ENCODE results near the gene OAS2.
"Not testable (repeated sequence)": the region's sequence is repeated elsewhere in the genome, so short reads cannot be mapped to it uniquely, and the experiment has no call there.

Gene OAS2

DNA sequence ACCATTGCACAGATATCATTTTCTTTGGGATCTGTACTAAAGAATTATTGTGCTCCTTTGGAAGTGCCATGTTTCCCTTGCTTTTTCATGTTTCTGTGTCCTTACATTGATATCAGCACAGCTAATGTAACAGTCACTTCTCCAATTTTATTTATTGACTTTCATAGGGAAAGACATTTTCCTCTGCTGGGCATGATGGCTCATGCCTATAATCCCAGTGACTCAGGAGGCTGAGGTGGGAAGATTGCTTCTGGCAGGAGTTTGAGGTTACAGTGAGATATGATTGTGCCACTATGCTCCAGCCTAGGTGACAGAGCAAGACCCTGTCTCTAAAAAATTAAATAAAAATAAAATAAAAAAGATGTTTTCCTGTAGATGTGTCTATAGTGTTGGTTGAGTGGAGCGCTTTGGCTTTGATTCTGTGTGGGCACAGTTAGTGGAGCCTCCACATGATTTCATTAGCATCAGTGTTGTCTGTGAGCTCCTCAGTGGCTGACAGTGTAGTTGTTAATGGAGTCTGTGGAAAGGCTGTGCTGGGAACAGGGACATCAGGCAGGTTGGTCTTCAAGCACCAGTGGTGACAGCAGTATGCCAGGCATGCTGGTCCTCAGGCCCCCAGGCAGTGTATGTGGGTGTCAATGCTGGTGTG, 7.4 kb downstream of the OAS2 start:
- no peak for DNase-seq (ENCODE audit: low read depth)

DNA sequence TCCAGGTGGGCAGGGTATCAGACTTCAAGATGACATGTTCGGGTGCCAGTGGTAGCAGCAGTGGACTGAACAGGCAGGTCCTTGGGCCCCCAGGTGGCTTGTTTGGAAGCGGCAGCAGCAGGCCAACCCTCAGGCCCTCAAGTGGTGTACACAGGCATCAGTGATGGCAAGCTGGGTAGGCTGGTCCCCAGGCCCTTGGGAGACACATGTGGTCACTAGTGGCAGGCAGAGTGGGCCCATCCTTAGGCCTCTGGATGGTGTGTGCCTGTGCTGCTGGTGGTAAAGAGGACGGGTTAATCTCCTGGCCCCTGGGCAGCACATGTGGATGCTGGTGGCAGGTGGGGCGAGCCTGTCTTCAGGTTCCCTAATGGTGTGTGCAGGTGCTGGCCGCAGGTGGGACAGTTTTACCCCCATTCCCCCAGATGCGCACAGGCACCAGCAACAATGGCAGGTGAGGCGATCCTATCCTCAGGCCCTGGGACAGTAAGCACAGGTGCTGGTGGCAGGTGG, 8.0 kb downstream of the OAS2 start:
- DNase-seq (ENCODE audit: low read depth) = no peak

DNA sequence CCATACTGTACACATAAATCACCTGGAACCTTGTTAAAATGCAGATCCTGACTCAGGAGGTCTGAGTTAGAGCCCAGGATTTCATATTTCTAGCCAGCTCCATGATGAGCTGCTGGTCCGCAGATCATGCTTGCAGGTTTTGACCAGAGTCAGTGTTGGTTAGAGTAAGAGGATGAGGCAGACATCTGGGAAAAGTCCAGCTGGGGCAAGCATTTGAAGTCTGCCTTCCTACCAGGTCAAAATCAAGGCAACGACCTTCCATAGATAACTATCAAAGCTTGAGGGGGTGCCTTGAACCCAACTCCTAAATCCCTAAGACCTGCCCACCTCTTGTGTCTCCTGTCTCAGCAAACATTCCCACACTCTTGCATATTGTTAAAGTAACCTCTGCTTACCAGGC, 9.2 kb downstream of the OAS2 start:
- no peak for DNase-seq (ENCODE audit: low read depth)

DNA sequence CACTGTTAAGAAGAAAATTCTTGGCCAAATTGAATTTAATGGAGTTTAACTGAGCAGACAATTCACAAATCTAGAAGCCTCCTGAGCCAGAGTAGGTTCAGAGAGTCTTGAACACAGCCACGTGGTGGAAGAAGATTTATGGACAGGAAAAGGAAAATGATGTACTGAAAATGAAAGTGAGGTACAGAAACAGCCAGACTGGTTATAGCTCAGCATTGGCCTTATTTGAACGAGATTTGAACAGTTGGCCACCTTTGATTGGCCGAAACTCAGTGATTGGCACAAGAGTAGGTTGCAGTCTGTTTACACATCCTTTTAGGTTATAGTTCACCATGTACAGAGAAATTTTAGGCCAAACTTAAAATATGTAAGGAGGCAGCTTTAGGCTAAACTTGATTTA, 9.9 kb downstream of the OAS2 start:
- DNase-seq (ENCODE audit: low read depth) = no peak

DNA sequence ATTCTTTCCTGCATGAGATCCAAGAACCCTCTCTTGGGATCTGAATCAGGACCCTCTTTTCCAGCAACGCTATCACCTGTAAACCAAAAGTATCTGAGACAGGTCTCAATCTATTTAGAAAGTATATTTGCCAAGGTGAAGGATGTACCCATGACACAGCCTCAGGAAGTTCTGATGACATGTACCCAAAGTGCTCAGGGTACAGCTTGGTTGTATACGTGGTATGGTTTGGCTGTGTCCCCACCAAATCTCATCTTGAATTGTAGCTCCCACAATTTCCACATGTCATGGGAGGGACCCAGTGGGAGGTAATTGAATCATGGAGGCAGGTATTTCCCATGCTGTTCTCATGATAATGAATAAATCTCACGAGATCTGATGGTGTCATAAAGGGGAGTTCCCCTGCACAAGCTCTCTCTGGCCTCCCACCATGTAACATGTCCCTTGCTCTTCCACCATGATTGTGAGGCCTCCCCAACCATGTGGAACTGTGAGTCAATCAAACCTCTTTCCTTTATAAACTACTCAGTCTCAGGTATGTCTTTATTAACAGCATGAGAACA, 10.6 kb downstream of the OAS2 start:
- DNase-seq (ENCODE audit: low read depth) = not testable (repeated sequence)

DNA sequence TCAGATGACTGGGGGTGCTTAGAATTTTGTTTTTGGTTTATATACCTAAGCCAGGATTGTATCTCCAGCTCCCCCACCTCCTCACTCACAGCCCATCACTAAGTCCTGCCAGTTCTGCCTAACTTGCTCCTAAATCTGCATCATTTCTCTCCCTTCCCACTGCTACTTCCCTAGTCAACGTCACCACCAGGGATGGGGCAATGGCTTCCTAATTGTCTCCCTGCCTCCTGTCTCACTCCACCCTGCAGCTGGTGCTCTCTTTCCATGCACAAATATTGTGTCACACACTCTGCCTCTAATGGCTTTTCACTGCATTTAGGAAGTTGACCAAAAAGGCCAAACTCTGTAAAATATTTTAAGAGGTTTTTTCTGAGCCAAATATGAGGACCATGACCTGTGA, 11.5 kb downstream of the OAS2 start:
- no peak for DNase-seq (ENCODE audit: low read depth)

DNA sequence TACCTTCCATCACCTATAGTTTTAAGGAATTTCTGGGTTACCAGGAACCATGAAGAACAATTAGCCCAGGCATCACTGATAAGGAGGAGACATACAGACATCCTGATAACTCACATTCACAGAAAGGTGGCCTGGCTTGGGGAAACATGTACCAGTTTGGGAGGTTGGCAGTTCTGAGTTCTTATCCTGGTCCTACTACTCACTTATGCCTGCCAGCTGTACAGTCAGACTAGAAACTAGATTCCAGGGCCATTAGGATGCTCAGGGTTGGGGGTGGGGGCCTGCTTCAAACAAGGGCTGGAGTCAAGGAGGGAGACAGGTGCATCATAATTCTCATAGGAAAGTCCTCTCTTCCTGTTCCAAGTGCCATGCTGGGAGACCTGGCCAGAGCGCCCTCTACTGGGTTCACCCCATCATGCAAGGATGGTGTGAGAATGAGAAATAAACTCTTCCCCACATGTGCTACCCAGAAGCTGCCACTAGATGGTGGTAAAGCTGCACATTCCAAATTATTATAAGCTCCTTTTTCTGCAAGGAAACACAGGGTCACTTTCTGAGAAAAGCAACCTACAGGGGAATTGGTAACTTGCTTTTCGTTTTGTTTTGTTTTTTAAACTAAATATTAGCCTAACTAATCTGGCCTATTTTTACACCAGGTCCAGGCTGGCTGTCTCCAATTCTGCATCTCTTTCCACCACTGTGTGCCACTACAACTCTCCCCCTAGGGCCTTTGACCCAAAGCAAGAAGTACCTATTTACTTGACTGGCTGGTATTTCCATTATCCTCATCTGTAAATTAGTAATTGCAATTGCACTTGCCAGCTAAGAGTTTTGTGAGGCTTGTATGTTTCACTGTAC, 14.5 kb downstream of the OAS2 start:
- peak; percentile 51 for DNase-seq (ENCODE audit: low read depth)

DNA sequence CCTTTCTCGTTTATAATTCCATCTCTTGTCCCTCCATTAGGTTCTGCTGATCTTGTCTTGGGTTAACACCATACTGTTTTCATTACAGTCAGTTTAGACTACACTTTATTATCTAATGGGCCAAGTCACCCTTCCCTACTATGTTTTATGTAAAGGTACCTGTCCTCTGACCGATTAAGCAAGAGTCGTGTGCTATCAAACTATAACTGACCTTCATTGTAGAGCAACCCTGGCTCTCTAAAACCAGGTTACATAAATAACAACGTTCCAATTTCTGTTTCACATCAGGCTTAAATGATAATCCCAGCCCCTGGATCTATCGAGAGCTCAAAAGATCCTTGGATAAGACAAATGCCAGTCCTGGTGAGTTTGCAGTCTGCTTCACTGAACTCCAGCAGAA, 16.7 kb downstream of the OAS2 start:
- DNase-seq (ENCODE audit: low read depth) = no peak

DNA sequence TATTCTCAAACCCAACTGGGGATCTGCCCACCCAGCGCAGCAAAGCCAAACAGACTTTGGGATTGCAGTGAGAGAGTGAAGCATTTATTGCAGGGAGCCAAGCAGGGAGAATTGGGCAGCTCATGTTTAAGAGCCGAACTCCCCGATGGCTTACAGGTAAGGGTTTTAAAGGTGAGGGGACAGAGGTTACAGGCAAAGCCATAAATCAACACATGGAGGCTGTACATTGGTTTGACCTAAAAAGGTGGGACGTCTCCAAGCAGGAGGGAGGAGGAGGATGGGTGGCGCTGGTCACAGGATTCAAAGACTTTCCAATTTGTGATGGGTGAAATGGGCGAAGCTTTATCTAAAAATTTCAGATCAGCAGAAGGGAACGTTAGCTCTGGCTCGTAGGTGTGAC, 18.2 kb downstream of the OAS2 start:
- no peak for DNase-seq (ENCODE audit: low read depth)

DNA sequence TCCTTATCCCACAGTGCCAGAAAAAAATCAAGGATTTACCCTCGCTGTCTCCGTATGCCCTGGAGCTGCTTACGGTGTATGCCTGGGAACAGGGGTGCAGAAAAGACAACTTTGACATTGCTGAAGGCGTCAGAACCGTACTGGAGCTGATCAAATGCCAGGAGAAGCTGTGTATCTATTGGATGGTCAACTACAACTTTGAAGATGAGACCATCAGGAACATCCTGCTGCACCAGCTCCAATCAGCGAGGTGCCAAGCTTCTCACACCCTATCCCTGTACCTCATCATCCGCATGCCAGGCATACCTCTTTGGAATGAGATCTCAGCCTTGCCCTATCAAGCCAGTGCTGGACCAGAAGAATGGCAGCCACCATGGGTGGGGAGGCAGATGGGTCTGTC, 19.2 kb downstream of the OAS2 start:
- no peak for DNase-seq (ENCODE audit: low read depth)

DNA sequence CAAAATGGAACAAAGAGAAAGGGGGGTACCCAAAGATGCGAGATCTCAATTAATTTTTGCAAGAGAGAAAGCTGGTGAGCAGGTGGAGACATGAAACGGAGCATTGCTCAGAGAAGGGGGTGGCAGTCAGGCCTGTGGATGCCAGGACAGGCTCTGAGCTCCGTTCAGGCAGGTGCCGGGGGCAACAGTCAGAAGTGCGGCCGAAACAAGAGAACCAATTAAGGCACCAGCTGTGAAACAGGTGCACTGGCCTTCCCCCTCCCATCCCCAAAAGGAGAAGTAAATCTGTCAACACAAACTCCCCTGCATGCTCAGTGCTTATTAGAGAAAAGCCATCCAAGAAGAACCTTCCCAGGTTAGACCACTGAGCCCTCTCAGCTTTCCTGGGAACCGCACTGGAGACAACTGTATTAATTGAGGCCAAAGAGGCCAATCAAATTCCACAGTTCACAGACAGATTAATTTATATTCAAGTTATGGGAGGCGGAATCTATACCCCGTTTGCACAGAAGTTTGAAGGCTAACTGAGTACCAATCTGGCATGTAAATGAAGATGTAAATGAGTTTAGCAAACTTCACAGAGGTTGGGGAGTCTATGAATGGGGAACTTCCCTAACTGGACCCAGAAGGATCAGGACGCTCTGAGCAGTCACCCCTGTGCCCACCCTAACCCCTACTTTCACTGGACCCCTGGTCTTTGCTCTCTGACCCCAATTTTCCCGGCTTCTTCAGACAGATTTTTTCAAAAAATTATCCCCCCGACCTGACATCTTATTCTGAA, 20.9 kb downstream of the OAS2 start:
- no peak for DNase-seq (ENCODE audit: low read depth)

DNA sequence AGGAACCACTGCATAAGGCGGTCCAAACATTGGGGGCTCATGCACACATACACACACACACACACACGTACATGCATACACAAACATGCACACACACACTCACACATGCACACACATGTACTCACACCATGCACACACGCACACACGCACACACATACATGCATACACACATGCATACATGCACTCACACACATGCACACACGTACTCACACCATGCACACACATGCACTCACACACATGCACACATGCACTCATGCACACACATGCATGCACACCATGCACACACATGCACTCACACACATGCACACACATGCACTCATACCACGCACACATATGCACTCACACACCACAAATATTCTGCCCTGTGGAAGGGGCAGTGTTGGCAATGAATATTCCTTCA, 22.1 kb downstream of the OAS2 start:
- no peak for DNase-seq (ENCODE audit: low read depth)

DNA sequence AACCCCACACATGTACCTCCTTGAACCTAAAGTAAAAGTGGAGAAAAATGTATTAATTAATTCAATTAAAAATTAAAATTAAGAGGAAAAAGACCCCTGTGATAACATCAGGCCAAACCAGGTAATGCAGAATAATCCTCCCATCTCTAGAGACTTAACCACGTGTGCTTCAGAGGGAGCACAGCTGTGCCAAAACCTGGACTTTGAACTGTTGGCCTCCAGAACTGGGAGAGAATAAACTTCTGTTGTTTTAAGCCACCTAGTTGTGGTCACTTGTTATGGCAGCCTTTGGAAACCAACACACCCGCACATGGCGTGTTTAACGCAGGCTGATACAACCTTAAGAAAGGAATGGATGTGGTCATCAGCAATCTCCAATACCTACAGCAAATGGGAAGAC, 23.8 kb downstream of the OAS2 start:
- no peak for DNase-seq (ENCODE audit: low read depth)

DNA sequence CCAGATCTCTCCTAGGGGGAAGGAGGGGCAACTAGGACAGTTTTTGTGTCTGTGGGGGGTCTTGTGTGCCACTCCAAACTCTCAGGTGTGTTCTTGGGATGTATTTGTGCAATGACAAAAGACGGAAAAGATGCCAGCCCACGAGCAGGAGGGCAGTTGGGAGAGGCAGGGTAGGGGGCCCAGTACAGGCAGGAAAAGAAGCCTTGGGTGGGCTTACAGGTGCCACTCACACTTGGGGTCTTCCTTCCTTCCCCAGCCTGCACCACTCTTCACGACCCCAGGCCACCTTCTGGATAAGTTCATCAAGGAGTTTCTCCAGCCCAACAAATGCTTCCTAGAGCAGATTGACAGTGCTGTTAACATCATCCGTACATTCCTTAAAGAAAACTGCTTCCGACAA, 24.4 kb downstream of the OAS2 start:
- DNase-seq (ENCODE audit: low read depth) = no peak

DNA sequence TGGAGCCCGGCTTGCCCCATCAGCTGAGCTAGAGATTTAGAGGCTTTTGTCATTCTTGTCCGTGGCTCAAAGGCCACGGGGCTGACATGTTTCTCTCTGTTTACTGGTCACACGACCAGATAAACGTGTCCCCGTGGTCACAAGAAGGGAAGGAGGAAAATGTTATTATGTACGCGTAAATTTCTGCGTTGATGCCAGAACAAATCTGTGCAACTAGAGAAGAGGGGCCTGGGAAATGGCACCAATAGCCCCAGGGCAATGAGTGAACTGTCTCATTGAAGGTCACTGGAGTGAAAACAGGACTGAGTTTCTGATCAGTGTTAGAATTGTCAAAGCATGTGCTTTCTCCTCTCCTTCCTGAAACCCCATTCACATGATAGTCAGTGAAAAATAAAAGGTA, 25.3 kb downstream of the OAS2 start:
- DNase-seq (ENCODE audit: low read depth) = no peak

DNA sequence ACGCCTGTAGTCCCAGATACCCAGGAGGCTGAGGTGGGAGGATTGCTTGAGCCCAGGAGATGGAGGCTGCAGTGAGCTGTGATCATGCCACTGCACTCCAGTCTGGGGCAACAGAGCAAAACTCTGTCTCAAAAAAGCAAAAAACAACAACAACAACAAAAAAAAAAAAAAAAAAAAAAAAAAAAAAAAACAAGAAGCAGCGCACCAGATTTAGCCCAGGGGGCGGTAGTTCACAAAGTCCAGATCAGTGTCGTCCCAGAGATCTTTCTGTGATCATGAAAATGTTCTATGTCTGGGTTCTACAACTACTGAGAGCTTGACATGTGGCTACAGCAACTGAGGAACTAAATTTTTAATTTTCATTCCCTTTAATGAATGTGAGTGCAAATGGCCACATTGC, 27.4 kb downstream of the OAS2 start:
- no peak for DNase-seq (ENCODE audit: low read depth)

DNA sequence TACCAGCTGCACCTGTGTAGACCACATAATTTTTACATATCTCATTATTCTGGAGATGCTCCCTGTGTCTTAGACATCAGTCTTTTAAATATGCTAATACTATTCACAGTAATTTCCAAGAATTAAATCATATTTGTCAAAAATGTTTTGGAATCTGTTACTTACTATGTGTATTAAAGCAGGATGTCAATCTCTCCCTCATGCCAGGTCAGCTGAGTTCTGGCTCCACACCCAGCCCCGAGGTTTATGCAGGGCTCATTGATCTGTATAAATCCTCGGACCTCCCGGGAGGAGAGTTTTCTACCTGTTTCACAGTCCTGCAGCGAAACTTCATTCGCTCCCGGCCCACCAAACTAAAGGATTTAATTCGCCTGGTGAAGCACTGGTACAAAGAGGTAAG, 27.9 kb downstream of the OAS2 start:
- no peak for DNase-seq (ENCODE audit: low read depth)

DNA sequence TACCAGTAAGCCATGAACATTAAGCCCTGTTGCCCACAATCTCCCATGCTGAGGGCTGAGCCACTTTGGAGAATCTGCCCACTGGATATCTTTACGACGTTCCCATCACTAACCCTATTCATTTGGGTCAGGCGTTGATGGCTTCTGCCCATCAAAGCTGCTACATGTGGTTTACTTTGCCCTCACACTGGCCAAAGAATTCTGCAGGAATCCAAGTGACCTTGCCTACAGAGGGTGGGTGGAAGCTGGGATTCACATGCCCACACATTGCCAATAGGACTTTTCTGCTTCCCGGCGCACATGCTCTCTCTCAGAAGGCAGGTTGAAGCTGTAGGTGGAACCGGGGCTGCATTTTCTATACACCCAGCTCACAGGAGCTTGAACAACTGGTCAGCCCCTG, 28.3 kb downstream of the OAS2 start:
- no peak for DNase-seq (ENCODE audit: low read depth)

DNA sequence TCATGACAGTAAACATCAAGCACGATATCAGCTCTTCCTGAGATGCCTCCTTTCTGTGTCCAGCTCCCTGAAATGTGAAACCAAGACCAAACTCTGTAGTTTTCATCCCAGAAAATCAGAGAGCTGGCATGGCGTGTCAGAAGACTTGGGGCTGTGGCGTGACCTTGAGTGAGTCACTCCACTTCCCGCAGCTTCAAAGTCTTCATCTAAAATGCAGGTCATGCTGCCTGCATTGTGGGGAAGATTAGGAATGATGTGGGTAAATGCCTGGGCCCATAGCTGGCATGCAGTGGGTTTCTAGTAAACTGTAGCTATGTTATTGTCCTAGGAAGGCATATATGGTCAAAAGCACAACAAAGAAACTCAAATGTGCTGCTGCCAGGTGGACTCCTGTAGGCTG, 28.8 kb downstream of the OAS2 start:
- no peak for DNase-seq (ENCODE audit: low read depth)

DNA sequence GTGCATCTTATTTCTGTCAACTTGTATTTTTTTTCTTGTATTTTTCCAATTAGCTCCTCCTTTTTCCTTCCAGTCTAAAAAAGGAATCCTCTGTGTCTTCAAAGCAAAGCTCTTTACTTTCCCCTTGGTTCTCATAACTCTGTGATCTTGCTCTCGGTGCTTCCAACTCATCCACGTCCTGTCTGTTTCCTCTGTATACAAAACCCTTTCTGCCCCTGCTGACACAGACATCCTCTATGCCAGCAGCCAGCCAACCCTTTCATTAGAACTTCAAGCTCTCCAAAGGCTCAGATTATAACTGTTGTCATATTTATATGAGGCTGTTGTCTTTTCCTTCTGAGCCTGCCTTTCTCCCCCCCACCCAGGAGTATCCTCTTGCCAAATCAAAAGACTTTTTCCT, 32.4 kb downstream of the OAS2 start:
- no peak for DNase-seq (ENCODE audit: low read depth)

DNA sequence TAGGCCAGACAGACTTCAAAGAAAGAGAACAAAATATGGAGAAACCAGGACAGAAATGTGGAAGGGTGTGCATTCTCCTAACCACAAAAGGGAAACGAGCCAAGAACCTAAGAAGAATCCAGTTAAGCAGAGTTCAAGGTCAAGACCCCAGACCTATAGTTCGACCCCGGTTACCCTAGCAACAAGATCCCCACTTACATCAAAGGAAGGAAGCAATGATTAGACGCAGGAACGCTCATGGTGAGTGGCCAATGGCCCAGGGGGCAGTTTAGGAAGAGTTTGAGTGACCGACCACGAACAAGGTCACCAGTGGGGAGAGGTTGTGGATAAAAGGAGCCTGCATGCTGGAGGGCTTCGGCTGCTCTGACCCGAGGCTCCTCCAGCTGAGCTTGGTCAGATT, 36.2 kb downstream of the OAS2 start:
- DNase-seq (ENCODE audit: low read depth) = no peak

DNA sequence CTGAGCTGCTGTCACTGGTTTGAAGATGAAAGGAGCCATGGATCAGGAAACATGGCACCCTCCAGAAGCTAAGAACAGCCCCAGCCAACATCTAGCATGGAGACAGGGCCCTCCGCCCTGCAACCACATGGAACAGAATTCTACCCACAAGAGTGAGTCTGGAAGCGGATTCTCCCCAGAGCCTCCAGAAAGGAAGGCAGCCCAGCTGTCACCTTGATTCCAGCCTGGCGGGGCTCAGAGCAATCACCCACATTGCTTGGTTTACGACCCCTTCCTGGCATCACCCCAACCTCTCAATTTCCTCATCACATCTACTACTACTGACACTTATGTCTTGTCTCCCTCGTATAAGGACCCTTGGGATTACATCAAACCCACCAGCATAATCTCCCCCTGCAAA, 38.5 kb downstream of the OAS2 start:
- DNase-seq (ENCODE audit: low read depth) = no peak

DNA sequence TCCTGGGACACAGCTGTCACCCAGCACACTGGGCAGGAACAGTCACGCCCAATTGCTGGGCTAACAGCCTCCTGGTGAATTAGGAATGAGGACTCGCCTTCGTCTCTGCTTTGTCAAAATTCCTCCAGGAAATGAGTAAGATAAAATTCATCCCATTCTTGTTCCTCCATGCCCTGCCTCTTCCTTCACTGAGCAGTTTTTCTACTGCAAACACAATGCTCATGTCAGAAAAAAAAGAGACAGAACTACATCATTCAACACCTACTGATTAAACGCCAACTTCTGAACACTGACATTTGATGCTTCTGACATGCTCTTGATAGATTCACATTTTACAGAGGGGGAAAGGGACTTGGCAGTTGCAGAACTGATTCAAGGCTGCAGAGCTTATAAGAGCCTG, 40.7 kb downstream of the OAS2 start:
- DNase-seq (ENCODE audit: low read depth) = no peak
